ENCODE measurements around the gene GLS.
"Not testable (repeated sequence)": the region's sequence is repeated elsewhere in the genome, so short reads cannot be mapped to it uniquely, and the experiment has no call there.

GLS gene

DNA sequence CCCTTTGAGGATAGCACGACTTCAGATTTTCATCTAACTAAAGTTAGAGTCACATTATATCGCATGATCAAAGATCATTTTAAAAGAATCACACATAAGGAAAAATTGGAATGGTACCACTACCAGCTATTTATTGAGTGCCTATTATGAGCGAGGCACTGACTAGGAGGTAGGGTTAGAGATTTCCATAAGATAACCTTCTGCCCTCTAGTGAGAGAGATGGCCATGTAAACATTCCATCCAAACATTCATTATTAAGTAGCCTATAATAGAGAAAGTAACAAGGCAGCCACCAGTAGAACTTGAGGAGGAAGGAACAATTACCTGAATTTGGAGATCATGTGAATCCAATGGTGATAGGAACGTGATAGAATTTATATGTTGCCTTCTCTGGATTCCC, 25.4 kb upstream of the GLS start:
- no peak for DNase-seq (ENCODE audit: low read depth, low spot score)

DNA sequence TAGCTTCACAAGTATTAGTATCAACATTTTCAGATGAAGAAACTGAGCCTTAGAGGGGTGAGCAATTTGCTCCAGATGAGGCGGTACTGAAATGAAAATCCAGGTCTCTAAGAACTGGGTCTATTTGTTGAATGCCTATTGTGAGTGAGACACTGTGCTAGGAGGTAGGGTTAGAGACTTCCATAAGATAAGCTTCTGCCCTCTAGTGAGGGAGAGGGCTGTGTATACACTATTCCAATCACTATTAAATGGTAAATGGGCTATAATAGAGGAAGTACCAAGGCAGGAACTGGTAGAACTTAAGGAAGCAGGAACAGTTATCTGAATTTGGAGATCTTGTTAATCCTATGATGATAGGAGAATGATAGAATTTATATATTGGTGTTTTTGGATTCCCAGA, 23.6 kb upstream of the GLS start:
- DNase-seq (ENCODE audit: low read depth, low spot score): no peak

DNA sequence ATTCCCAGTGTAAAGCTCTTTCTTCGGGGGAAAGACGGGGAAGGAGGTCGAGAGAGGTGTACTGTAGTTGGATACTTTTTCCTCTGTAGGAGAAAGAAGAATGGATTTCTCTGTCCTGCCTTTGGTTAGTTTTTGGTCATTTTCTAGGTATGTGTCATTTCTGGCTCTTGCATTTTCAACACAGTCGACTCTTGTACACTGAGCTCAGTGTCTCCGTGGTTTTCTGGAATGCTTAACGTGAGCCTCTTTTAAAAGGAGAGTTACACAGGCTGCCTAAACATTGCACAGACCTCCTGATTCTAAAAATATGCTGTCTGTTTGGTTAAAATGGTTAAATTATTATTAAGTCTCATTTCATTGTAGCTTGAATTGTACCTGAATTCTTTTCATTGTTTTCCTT, 21.8 kb upstream of the GLS start:
- DNase-seq (ENCODE audit: low read depth, low spot score): peak; percentile 86

DNA sequence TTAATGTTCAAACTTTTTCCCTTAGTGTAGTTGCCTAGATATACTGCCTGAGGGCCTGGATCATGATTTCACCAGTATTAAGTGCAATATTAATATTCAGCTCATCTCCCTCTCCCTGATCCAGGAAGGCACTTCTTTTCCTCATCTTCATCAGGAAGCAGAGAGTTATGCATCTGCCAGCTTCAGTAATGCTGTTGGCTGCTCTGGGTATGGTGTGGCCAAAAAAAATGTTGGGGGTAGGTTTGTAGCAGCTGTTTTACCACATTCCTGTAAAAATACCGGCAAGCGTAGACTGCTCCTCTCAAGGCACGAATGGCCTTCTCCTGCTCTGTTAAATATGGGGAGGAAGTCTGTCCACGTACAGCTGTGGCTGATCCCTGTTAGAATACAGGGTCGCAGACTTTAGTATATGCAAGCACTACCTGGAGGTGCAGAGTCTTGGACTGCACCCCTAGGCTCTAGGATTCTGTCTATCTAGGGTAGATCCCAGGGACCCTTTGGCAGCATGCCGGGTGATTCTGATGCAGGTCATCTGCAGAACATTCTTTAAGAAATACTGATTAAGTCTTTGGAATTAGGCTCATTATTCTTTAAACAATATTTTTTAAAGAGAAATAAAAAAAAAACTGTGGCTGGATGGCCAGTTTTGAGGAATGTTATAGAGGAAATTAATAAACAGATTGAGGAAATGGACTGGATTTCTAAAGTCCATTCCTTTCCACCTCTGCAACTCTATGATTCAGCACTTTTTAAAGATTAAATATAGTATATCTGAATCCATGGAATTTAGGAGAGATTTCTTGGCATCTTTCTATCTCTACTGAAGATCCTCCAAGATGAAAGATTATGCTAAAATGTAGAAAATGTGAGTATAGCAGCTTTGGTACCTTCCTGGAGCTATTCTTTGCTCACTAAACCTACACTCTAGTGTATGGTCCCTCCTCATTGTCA, 21.0 kb upstream of the GLS start:
- peak; percentile 70 for DNase-seq (ENCODE audit: low read depth, low spot score)

DNA sequence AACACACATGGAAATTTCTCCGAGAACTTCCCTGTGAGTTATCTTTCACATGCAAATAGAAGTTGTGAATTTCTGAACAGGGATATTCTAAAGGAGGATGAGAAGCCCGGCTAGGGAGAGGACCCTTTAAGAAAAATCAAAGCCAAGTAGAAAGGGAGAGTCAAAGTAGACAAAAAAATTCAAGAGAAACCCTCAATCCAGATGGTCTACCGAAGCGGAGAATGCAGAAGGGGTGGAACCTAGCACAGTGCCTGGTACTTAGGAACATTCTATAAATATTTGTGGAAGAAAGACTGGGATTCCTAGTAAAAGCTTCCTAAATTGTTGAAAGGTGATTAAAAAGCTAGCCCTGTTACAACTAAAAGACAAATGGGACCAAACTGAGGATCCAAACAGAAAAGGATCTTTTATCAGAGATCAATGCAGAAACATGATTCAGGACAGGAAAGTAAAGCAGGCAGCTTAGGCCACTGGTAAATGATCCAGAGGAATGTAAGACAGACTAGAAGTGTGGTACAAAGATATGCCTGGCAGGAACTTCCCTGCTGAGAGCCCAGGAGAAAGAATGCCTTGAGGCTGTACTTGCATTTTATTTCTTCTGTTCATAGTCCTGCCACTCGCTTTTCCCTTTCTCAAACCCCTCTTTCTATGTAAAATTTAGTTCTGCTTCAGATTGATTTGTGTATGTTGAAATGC, 19.5 kb upstream of the GLS start:
- DNase-seq (ENCODE audit: low read depth, low spot score): peak; percentile 86

DNA sequence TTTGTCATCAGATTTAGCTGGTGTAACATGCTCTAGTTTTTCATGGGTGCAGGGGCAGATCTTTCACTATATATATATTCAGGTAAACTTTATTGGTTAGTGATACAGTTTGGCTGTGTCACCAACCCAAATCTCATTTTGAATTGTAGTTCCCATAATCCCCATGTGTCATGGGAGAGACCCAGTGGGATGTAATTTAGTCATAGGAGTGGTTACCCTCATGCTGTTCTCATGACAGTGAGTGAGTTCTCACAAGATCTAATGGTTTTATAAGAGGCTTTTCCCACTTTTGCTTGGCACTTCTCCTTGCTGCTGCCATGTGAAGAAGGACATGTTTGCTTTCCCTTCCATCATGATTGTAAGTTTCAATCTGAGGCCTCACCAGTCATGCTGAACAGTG, 18.5 kb upstream of the GLS start:
- not testable (repeated sequence) for DNase-seq (ENCODE audit: low read depth, low spot score)

DNA sequence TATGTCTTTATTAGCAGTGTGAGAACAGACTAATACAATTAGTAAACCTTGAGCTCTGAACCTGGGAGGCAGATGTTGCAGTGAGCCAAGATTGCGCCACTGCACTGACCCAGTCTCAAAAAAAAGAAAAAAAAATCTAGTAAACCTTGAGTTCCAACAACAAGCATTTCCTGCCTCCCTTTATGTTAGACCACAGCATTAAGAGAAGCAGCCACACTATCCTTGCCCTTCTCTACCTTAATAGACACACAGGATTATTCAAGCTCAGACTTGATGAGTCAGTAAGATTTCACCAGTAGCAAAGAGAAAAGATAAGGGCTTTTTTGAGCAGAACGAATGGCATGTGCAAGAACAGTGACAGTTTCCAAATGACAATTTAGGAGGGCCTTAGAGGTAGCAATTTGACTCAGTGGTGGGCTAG, 18.0 kb upstream of the GLS start:
- no peak for DNase-seq (ENCODE audit: low read depth, low spot score)

DNA sequence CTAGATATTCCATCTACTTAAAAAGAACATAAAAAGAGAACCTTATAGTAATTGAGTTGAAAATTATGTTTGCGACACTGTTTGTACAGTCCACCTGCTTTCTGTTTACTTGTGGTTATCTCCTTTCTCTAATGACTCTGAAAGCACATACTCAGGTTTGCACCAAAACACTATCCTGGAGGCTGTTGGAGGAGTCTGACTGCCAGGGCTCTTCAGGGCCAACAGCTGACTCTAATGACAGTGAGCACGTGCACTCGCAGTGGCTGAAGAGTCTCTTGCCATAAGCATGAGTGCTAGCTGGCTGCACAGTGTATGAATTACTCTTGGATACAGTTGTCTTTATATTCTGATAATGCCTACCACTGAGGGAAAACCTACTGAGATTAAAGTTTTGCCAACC, 16.7 kb upstream of the GLS start:
- DNase-seq (ENCODE audit: low read depth, low spot score): no peak

DNA sequence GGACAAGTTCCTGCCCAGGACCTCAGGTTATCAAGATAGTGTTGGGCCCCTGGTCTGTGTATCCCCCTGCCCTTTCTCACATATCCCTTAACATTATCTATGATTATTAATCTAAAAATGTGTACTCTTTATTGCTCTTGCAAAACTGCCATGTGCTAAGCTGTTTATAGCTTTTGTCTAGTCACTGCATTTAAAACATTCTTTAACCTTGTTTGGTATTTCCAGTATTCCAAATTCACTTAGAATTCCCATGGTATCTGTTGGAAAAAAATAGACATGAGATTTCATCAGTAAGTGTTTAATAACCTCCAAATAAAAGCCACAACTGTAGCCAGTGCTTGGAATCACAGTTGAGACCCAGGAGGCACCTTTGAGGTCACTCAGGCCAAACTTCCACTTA, 16.2 kb upstream of the GLS start:
- DNase-seq (ENCODE audit: low read depth, low spot score): no peak

DNA sequence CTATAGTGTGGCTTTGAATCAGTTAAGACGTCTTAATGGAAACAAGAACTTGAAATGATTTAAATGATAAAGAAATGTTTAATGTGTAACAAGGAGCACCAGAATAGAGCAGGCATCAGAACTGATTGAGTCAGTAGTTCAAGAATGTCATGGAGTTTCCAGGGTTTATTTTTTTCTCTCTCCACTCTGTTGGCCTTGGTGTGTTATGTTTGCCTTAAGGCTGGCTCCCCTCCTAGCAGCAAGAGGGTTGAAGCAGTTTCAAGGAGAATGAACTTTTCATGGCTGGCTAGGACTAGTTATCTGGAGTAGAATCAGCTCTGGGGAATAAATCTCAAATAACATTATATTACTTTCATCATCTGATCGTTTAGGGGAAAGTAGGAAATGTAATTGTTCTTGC, 13.4 kb upstream of the GLS start:
- peak; percentile 73 for DNase-seq (ENCODE audit: low read depth, low spot score)

DNA sequence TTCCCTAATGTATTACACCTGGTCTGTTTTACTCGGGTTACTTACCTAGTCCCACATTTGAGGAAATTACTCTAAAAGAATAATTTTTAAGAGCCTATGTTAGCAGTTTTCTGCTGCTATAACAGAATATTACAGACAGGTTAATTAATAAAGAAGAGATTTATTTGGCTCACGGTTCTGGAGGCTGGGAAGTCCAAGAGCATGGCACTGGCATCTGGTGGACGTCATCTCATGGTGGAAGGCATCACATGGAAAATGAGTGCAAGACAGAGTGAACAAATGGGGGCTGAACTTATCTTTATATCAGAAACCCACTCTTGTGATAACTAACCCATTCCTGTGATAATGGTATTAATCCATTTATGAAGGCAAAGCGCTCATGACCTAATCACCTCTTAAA, 12.8 kb upstream of the GLS start:
- no peak for DNase-seq (ENCODE audit: low read depth, low spot score)

DNA sequence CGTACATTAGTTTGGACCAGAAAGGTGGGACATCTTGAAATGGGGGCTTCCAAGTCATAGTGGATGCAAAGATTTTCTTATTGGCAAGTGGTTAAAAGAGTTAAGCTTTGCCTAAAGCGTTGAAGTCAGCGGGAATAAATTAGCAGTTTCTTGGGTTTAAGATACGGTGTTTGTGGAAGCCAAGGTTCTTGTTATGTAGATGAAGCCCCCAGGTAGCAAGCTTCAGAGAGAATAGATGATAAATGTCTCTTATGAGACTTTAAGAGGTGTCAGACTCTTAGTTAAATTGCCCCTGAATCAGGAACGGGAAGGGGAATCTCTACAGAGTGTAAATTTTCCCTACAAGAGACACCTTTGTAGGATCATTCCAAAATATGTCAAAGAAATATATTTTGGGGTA, 10.9 kb upstream of the GLS start:
- DNase-seq (ENCODE audit: low read depth, low spot score): no peak

DNA sequence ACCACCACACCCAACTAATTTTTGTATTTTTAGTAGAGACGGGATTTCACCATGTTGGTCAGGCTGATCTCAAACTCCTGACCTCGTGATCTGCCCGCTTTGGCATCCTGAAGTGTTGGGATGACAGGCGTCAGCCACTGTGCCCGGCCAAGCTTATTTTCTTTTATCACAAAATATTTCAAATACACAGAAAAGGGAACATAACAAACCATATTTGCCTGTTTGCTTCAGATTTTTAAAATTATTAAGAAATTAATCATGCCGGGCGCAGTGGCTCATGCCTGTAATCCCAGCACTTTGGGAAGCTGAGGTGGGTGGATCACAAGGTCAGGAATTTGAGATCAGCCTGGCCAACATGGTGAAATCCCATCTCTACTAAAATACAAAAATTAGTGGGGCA, 7.2 kb upstream of the GLS start:
- DNase-seq (ENCODE audit: low read depth, low spot score): not testable (repeated sequence)

DNA sequence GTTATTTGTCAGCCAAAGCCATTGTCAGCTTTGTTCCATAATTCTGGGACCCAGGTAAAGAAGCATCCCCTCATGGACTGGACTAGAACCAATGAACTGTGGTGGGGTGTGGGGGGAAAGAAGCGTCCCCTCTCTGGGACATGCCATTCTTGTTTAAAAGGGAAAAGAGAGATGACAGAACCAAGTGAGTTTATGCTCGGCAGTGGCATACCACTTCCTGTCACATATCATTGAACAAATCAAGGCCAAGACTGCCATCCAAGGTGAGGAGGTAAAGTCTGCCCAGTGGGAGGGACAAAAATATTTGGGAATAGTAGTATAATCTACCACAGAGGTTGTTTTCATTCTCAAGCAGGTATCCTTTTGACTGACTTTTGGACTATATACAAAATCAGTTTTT, 4.7 kb upstream of the GLS start:
- no peak for DNase-seq (ENCODE audit: low read depth, low spot score)

DNA sequence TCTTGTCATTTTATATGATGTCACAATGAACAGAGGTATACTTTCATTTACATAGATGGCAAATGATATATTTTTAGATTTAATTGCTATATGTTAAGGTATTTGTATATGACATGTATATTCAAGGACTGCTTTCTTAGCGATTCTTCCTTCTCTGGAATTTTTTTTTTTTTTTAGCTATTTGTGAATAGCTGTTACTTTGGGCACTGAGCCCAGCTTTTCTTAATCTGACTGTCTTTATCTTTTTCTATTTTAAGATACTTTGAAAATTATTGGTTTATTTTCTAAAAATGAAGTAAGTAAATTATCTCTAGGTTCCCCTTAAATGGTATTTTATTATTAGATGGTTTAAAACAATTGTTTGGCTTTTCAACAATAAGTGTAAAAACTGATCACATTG, 4.0 kb upstream of the GLS start:
- DNase-seq (ENCODE audit: low read depth, low spot score): no peak

DNA sequence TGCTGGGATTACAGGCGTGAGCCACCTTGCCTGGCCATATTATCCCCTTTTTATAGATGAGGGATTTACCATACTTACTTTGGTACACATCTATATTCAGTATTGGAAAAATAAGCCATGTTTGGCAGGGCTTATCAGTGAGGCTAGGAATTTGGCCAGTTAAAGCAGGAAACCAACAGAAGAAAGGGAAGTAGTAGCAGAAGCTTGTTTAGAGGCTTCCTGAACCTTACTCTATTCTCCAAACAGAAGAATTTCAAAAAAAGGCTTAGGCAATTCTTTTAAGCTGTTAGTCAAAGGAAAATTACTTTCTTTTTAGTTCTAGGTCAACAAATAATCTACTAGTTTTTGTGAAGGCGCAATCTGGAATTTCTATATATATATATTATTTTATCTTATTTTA, 3.2 kb upstream of the GLS start:
- no peak for DNase-seq (ENCODE audit: low read depth, low spot score)

DNA sequence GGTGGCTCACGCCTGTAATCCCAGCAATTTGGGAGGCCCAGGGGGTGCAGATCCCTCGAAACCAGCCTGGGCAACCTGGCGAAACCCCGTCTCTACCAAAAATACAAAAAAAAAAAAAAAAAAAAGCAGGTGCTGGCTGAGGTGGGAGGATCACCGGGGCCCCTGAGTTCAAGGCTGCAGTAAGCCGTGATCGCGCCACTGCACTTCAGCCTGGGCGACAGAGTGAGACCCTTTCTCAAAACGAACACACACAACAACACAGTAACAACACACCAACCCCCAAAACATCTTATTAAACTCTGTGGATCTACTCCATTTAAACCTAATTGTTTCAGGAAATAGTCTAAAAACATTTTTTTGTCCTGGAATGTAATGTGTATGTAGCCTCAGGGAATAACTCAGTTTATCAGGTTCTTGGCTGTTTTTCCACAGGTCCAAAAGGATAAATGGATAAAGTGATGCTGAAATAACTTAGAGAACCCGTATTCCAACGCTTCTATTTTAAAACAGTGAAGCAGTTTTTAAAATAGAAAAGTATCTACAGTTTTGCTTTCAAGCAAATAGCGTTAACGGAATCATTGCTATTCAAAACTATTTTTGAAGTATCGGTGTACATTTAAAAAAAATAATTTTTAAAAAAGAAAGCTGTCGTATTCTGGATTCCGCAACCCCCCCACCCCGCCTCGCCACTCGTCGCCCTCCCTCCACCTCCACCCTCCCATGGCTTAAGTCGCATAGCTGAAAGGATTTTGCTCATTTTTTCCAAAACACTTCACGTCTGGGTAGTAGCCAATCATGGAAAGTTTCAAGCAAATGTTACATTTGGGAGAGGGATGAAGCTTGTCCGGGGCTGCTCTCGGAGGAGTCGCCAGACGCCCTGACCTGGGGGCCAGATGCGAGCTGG, 895 bp upstream of the GLS start:
- peak; percentile 77 for DNase-seq (ENCODE audit: low read depth, low spot score)

DNA sequence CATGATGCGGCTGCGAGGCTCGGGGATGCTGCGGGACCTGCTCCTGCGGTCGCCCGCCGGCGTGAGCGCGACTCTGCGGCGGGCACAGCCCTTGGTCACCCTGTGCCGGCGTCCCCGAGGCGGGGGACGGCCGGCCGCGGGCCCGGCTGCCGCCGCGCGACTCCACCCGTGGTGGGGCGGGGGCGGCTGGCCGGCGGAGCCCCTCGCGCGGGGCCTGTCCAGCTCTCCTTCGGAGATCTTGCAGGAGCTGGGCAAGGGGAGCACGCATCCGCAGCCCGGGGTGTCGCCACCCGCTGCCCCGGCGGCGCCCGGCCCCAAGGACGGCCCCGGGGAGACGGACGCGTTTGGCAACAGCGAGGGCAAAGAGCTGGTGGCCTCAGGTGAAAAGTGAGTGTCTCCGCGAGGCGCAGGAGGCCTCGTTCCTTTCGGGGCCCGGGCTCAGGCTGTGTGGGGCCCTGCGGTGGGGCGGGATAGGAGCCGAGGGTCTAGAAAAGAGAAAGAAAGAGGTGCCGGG, 520 bp downstream of the GLS start:
- DNase-seq (ENCODE audit: low read depth, low spot score): peak; percentile 41

DNA sequence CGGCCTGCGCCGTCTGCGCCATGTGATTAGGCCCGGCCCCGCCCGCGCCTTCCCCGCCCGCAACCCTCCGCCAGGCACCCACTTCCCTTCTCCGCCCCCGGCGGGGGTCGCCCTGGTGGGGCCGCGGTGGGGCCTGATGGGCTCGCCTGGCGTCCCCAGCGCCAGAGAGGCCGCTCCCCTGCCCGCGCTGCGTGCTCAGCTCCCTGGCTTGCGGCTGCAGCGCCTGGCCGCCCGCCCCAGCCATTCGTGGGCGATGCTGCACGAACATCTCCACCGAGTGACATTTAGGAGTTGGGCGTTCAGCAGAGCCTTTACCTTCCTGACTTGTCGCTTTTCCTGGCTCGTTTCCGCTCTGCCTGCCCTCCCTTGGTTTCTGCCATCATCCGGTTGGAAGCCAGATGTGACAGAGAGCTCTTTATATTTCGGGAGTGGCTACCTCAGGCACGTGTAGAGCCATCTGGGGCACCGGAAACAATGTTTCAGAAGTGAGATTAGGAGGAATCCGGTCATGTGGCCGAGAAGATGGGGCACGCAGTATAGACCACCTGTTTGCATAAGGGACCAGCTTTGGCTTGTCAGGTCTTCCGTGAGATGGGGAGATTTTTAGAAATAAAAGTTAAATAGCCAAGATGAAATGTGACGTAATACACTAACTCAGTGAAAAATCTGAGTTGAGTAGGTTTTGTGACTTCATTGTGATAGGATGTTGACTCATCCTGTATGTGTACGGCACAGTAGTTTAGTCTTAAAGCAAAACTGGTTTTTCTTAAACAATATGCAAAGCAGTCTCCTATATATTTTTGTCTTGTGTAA, 1.2 kb downstream of the GLS start:
- peak; percentile 68 for DNase-seq (ENCODE audit: low read depth, low spot score)

DNA sequence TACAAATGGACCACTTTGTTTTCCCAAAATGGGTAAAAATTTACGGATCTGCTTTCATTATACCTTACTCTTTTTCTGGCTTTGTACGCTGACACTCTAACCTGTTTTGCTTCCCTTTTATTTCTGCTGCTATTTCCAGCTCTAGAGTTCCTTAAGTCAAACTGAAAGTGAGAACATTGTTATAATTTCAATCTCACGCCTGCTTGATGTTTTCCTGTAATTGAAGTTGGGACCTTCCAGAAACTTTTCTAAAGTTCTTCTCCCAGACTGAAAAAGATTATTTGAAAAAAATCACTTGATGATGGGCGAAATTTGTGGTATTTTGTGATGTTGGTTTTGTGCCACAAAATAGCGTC, 1.8 kb downstream of the GLS start:
- DNase-seq (ENCODE audit: low read depth, low spot score): no peak

Measured in astrocyte of the hippocampus (primary cell).